H9 (cell line): ENCODE measurements around the gene EIF3D. TPM values are rescaled to one million over a fixed set of nuclear protein-coding genes. Genes with fewer than 3 reads are reported as not detected.

Experiments
- DNase-seq: peaks from one replicate; pipeline ENCODE4 v3.0.0-alpha.2; 2017
- H2AFZ ChIP-seq: one replicate; pipeline ENCODE4 v1.6.1; 2013; ENCODE audit warnings: mild to moderate bottlenecking, low read length, control low read depth, moderate library complexity
- H2AK5ac ChIP-seq: 2 replicates; pipeline ENCODE4 v1.6.1; 2013; ENCODE audit warnings: low read length, control low read depth, mixed read lengths; ENCODE audit not compliant: insufficient read length
- H2BK120ac ChIP-seq: one replicate; pipeline ENCODE4 v1.6.1; 2013; ENCODE audit warnings: low read depth, mild to moderate bottlenecking, low read length, control low read depth, inconsistent platforms; ENCODE audit not compliant: poor library complexity, severe bottlenecking
- H2BK12ac ChIP-seq: 2 replicates; pipeline ENCODE4 v1.6.1; 2013; ENCODE audit warnings: low read length, control low read depth, mixed read lengths, low read depth; ENCODE audit not compliant: insufficient read length
- H2BK15ac ChIP-seq: 2 replicates; pipeline ENCODE4 v1.6.1; 2013; ENCODE audit warnings: low read depth, low read length, control low read depth
- H2BK20ac ChIP-seq: one replicate; pipeline ENCODE4 v1.6.1; 2013; ENCODE audit warnings: low read depth, mild to moderate bottlenecking, low read length, control low read depth, inconsistent platforms; ENCODE audit not compliant: poor library complexity, severe bottlenecking
- H2BK5ac ChIP-seq: 2 replicates; pipeline ENCODE4 v1.6.1; 2013; ENCODE audit warnings: low read length, control low read depth, mixed read lengths; ENCODE audit not compliant: insufficient read length
- H3K14ac ChIP-seq: 2 replicates; pipeline ENCODE4 v1.6.1; 2013; ENCODE audit warnings: low read length, control low read depth; ENCODE audit not compliant: insufficient read depth
- H3K18ac ChIP-seq: 2 replicates; pipeline ENCODE4 v1.6.1; 2013; ENCODE audit warnings: low read depth, mild to moderate bottlenecking, mixed read lengths, low read length, control low read depth; ENCODE audit not compliant: insufficient read length
- H3K23ac ChIP-seq: 2 replicates; pipeline ENCODE4 v1.6.1; 2013; ENCODE audit warnings: low read length, control low read depth, mixed read lengths, low read depth; ENCODE audit not compliant: insufficient read length
- H3K23me2 ChIP-seq: 2 replicates; pipeline ENCODE4 v1.6.1; 2013; ENCODE audit warnings: low read depth, mild to moderate bottlenecking, mixed read lengths, low read length, control low read depth; ENCODE audit not compliant: insufficient read length, poor library complexity, severe bottlenecking
- H3K27ac ChIP-seq: 2 replicates; pipeline ENCODE4 v1.5.1; 2013; ENCODE audit warnings: low read length, control low read depth, mixed read lengths, low read depth; ENCODE audit not compliant: insufficient read length
- H3K27me3 ChIP-seq: 2 replicates; pipeline ENCODE4 v1.6.1; 2013; ENCODE audit warnings: low read length, control low read depth, inconsistent platforms; ENCODE audit not compliant: insufficient read depth
- H3K4ac ChIP-seq: 2 replicates; pipeline ENCODE4 v1.6.1; 2013; ENCODE audit warnings: low read depth, mild to moderate bottlenecking, control low read depth, inconsistent platforms, low read length, moderate library complexity
- H3K4me1 ChIP-seq: 2 replicates; pipeline ENCODE4 v1.6.1; 2013; ENCODE audit warnings: low read length, control low read depth, inconsistent platforms; ENCODE audit not compliant: insufficient read depth
- H3K4me2 ChIP-seq: 2 replicates; pipeline ENCODE4 v1.6.1; 2013; ENCODE audit warnings: low read length, control low read depth, mixed read lengths; ENCODE audit not compliant: insufficient read length, insufficient read depth
- H3K56ac ChIP-seq: 2 replicates; pipeline ENCODE4 v1.6.1; 2013; ENCODE audit warnings: low read depth, mild to moderate bottlenecking, mixed read lengths, low read length, control low read depth; ENCODE audit not compliant: insufficient read length
- H3K79me1 ChIP-seq: 2 replicates; pipeline ENCODE4 v1.6.1; 2013; ENCODE audit warnings: low read depth, mild to moderate bottlenecking, moderate library complexity, low read length, control low read depth, inconsistent platforms; ENCODE audit not compliant: insufficient read depth, poor library complexity, severe bottlenecking
- H3K79me2 ChIP-seq: 2 replicates; pipeline ENCODE4 v1.6.1; 2013; ENCODE audit warnings: low read length, control low read depth, inconsistent platforms; ENCODE audit not compliant: insufficient read depth
- H3K9ac ChIP-seq: 2 replicates; pipeline ENCODE4 v1.6.1; 2013; ENCODE audit warnings: low read length, control low read depth, mixed read lengths; ENCODE audit not compliant: insufficient read length; ENCODE audit errors: extremely low read depth
- H3K9me3 ChIP-seq: one replicate; pipeline ENCODE4 v1.6.1; 2013; ENCODE audit warnings: low read depth, low read length, inconsistent platforms; ENCODE audit not compliant: control insufficient read depth
- H3T11ph ChIP-seq: one replicate; pipeline ENCODE4 v1.6.1; 2013; ENCODE audit warnings: mild to moderate bottlenecking, low read length, control low read depth, inconsistent platforms
- H4K20me1 ChIP-seq: one replicate; pipeline ENCODE4 v1.6.1; 2013; ENCODE audit not compliant: control insufficient read depth, insufficient read length, insufficient read depth
- H4K5ac ChIP-seq: 2 replicates; pipeline ENCODE4 v1.6.1; 2013; ENCODE audit warnings: low read depth, mild to moderate bottlenecking, mixed read lengths, low read length, control low read depth; ENCODE audit not compliant: insufficient read length
- H4K8ac ChIP-seq: replicated peaks from 2 replicates; pipeline ENCODE4 v1.6.1; 2013; ENCODE audit warnings: low read length, control low read depth, mixed read lengths, low read depth; ENCODE audit not compliant: insufficient read length
- H4K91ac ChIP-seq: 2 replicates; pipeline ENCODE4 v1.6.1; 2013; ENCODE audit warnings: low read depth, mild to moderate bottlenecking, moderate library complexity, mixed read lengths, low read length, control low read depth; ENCODE audit not compliant: insufficient read length
- H3K27ac Mint-ChIP-seq, 3 experiments: 2 replicates in 2 of 3; 3 replicates in 1 of 3; pipeline ENCODE4 v1.8.0; 2020 to 2021; ENCODE audit warnings: mixed read lengths in 3 of 3, mild to moderate bottlenecking in 1 of 3, moderate library complexity in 1 of 3
- H3K27me3 Mint-ChIP-seq: 2 replicates; pipeline ENCODE4 v1.8.0; 2021; ENCODE audit warnings: low read depth, mild to moderate bottlenecking, moderate library complexity, mixed read lengths
- H3K36me3 Mint-ChIP-seq, 3 experiments: 2 replicates in 2 of 3; 3 replicates in 1 of 3; pipeline ENCODE4 v1.8.0; 2020 to 2021; ENCODE audit warnings: low read depth in 3 of 3, mixed read lengths in 3 of 3; ENCODE audit not compliant: insufficient read depth in 1 of 3
- H3K4me1 Mint-ChIP-seq, 2 experiments: 2 replicates each; pipeline ENCODE4 v1.8.0; 2020; ENCODE audit warnings: mixed read lengths in 2 of 2
- H3K4me3 Mint-ChIP-seq, 2 experiments: 2 replicates in 1 of 2; 3 replicates in 1 of 2; pipeline ENCODE4 v1.8.0; 2020 to 2021; ENCODE audit warnings: mild to moderate bottlenecking in 2 of 2, mixed read lengths in 2 of 2, moderate library complexity in 1 of 2
- H3K9me3 Mint-ChIP-seq, 2 experiments: 2 replicates in 1 of 2; 3 replicates in 1 of 2; pipeline ENCODE4 v1.8.0; 2020; ENCODE audit warnings: mild to moderate bottlenecking in 2 of 2, mixed read lengths in 2 of 2, moderate library complexity in 1 of 2
- WGBS: extraction: QIAGEN DNeasy Blood & Tissue Kit; methylation state at CpG from one replicate; pipeline ENCODE4 v1.1.7; 2013; ENCODE audit warnings: missing lambda C conversion rate, low lambda C conversion rate, mixed read lengths; ENCODE audit not compliant: insufficient read length; ENCODE audit errors: extremely low coverage; 5-methylcytosine and 5-hydroxymethylcytosine counted together
- total RNA-seq: library from RNA; stranded (reverse); gene quantifications from 2 replicates; pipeline ENCODE4 v1.2.1, GENCODE V29; 2021
- TF ChIP-seq, protein P1 (sequence below): fragments of 200-600 bp; sonication (generic); conservative IDR thresholded peaks from 3 replicates; pipeline ENCODE4 v1.8.0; 2021; ENCODE audit warnings: antibody characterized with exemption, mild to moderate bottlenecking

EIF3D gene
- total RNA-seq, 1 experiment from 2014 or later: 198 TPM

- no peaks in the 10 kb centered on the region for H3K4me1 ChIP-seq
Measured at GRCh38 chr22:36512991-36513390, 16.0 kb downstream of the EIF3D start.

More at GRCh38 chr22:36512991-36513390, 16.0 kb downstream of the EIF3D start:
- Histone ChIP-seq H4K91ac (no peak overlapping the region), H3T11ph (no peak overlapping the region), H3K14ac (no peak overlapping the region), H4K5ac (no peak overlapping the region), H3K79me1 (no peaks in the 10 kb centered on the region), H2BK20ac (no peak overlapping the region), H3K56ac (no peak overlapping the region), H4K8ac (no peak overlapping the region), H2BK12ac (no peak overlapping the region), H2AK5ac (no peak overlapping the region), H3K4me2 (no peak overlapping the region), H2BK15ac (no peak overlapping the region), H3K18ac (no peak overlapping the region), H4K20me1 (no peaks in the 10 kb centered on the region), H3K27ac (no peak overlapping the region), H2BK5ac (no peak overlapping the region), H3K27me3 (no peaks in the 10 kb centered on the region), H3K4ac (no peak overlapping the region), H3K23ac (no peak overlapping the region), H2AFZ (no peak overlapping the region), H3K9me3 (no peaks in the 10 kb centered on the region), H3K79me2 (no peaks in the 10 kb centered on the region), H2BK120ac (no peak overlapping the region), H3K9ac (no peak overlapping the region), H3K23me2 (no peaks in the 10 kb centered on the region)
- DNase-seq: no peak
- WGBS: no CpG with 5 or more reads among the region's 4 CpGs
- TF ChIP-seq, protein P1, sequence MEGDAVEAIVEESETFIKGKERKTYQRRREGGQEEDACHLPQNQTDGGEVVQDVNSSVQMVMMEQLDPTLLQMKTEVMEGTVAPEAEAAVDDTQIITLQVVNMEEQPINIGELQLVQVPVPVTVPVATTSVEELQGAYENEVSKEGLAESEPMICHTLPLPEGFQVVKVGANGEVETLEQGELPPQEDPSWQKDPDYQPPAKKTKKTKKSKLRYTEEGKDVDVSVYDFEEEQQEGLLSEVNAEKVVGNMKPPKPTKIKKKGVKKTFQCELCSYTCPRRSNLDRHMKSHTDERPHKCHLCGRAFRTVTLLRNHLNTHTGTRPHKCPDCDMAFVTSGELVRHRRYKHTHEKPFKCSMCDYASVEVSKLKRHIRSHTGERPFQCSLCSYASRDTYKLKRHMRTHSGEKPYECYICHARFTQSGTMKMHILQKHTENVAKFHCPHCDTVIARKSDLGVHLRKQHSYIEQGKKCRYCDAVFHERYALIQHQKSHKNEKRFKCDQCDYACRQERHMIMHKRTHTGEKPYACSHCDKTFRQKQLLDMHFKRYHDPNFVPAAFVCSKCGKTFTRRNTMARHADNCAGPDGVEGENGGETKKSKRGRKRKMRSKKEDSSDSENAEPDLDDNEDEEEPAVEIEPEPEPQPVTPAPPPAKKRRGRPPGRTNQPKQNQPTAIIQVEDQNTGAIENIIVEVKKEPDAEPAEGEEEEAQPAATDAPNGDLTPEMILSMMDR: no peak
- Mint-ChIP-seq H3K4me3 (no peak overlapping the region), H3K4me1 (no peaks in the 10 kb centered on the region), H3K36me3 (peaks cover 60 to 79% (median 76%) of the 10 kb centered on the region in 3 experiments), H3K9me3 (no peaks in the 10 kb centered on the region; a peak in 1 of 5 replicates), H3K27ac (peak overlapping the region in 1 of 3 experiments; percentile 4; a peak in 1 of 7 replicates), H3K27me3 (peaks cover 8% of the 10 kb centered on the region)
